SK-N-SH (cell line): ENCODE results near the gene SPOCK1. TPM values are rescaled to one million over a fixed set of nuclear protein-coding genes. Genes with fewer than 3 reads are reported as not detected.

Experiments used
- CTCF ChIA-PET: fragments of 300-600, 350-600 bp; formaldehyde crosslinking; extraction: SDS; loops from one replicate; lab custom pipeline; 2021; lab: Yijun Ruan, JAX
- POLR2A ChIA-PET: fragments of 350-600 bp; sonication (Branson Sonifier 250); formaldehyde crosslinking; extraction: SDS; loops from one replicate; lab custom pipeline; 2020; ENCODE audit warnings: antibody characterized with exemption, inconsistent platforms; lab: Yijun Ruan, JAX
- DNase-seq: peaks from one replicate; pipeline ENCODE4 v3.0.0; 2012
- H2AFZ ChIP-seq: fragments of 200-600 bp; sonication (generic); 2 replicates; pipeline ENCODE4 v1.8.1; 2016; ENCODE audit warnings: antibody characterized with exemption, mild to moderate bottlenecking, low read depth
- H3F3A ChIP-seq: fragments of 200-600 bp; sonication (generic); replicated peaks from 2 replicates; pipeline ENCODE3; 2016; ENCODE audit warnings: antibody characterized with exemption, mild to moderate bottlenecking; ENCODE audit not compliant: insufficient read depth
- H3K27ac ChIP-seq, 2 experiments: fragments of 200-500 bp in 1 of 2; fragments of 200-600 bp in 1 of 2; sonication (Bioruptor generic) in 1 of 2; sonication (generic), shearing (Covaris generic) in 1 of 2; 2 replicates each; pipeline versions ENCODE4 v1.5.1 to v1.6.1; 2014 to 2016; ENCODE audit warnings: low read depth in 2 of 2, inconsistent platforms in 1 of 2, low read length in 1 of 2, mild to moderate bottlenecking in 1 of 2, mixed read lengths in 1 of 2
- H3K27me3 ChIP-seq: fragments of 200-600 bp; sonication (generic), shearing (Covaris generic); 2 replicates; pipeline ENCODE4 v1.6.1; 2016; ENCODE audit warnings: mixed run types; ENCODE audit not compliant: insufficient read depth
- H3K36me3 ChIP-seq, 2 experiments: fragments of 200-500 bp in 1 of 2; fragments of 200-600 bp in 1 of 2; sonication (Bioruptor generic) in 1 of 2; sonication (generic) in 1 of 2; replicated peaks in 1 of 2; 2 replicates each; pipeline versions ENCODE3 to v1.5.1; 2014 to 2016; ENCODE audit warnings: low read length in 1 of 2, mild to moderate bottlenecking in 1 of 2; ENCODE audit not compliant: insufficient read depth in 2 of 2, control insufficient read depth in 1 of 2
- H3K4me1 ChIP-seq, 2 experiments: fragments of 200-500 bp in 1 of 2; fragments of 200-600 bp in 1 of 2; sonication (Bioruptor generic) in 1 of 2; sonication (generic), shearing (Covaris generic) in 1 of 2; 2 replicates each; pipeline versions ENCODE4 v1.5.1 to v1.6.1; 2014 to 2016; ENCODE audit warnings: low read depth in 1 of 2, low read length in 1 of 2, mixed run types in 1 of 2; ENCODE audit not compliant: insufficient read depth in 2 of 2, control insufficient read depth in 1 of 2
- H3K4me2 ChIP-seq: fragments of 200-600 bp; sonication (generic), shearing (Covaris generic); 2 replicates; pipeline ENCODE4 v1.6.1; 2017; ENCODE audit warnings: mixed run types
- H3K4me3 ChIP-seq, 2 experiments: fragments of 200-500 bp in 1 of 2; fragments of 200-600 bp in 1 of 2; sonication (Bioruptor generic) in 1 of 2; sonication (generic), shearing (Covaris generic) in 1 of 2; 2 replicates each; pipeline versions ENCODE4 v1.5.1 to v1.8.1; 2014 to 2016; ENCODE audit warnings: low read depth in 2 of 2, inconsistent platforms in 1 of 2, low read length in 1 of 2, mild to moderate bottlenecking in 1 of 2, mixed read lengths in 1 of 2, moderate library complexity in 1 of 2
- H3K79me2 ChIP-seq: fragments of 200-600 bp; sonication (generic); 2 replicates; pipeline ENCODE4 v1.8.1; 2017; ENCODE audit warnings: mild to moderate bottlenecking; ENCODE audit not compliant: insufficient read depth
- H3K9ac ChIP-seq: fragments of 200-600 bp; sonication (generic); 2 replicates; pipeline ENCODE4 v1.6.1; 2017; ENCODE audit warnings: mixed run types
- H3K9me2 ChIP-seq: fragments of 200-600 bp; sonication (generic); 2 replicates; pipeline ENCODE4 v1.6.1; 2017; ENCODE audit warnings: mixed run types
- H3K9me3 ChIP-seq: fragments of 200-600 bp; sonication (generic); 2 replicates; pipeline ENCODE4 v1.6.1; 2017; ENCODE audit warnings: mixed run types, mild to moderate bottlenecking, moderate library complexity
- H4K20me1 ChIP-seq: fragments of 200-600 bp; sonication (generic); 2 replicates; pipeline ENCODE4 v1.6.1; 2017; ENCODE audit warnings: mild to moderate bottlenecking, mixed run types; ENCODE audit not compliant: insufficient read depth
- CHD2 ChIP-seq: fragments of 150-350 bp; IDR thresholded peaks from 2 replicates; pipeline ENCODE4 v1.6.1; 2018; ENCODE audit warnings: low read length; ENCODE audit not compliant: partially characterized antibody
- EZH2phosphoT487 ChIP-seq: fragments of 200-600 bp; sonication (generic); IDR thresholded peaks from 2 replicates; pipeline ENCODE4 v1.6.1; 2017; ENCODE audit warnings: low read depth, mixed run types, mild to moderate bottlenecking, antibody characterized with exemption, moderate library complexity, borderline replicate concordance
- GATA2 ChIP-seq: sonication (generic); formaldehyde crosslinking; IDR thresholded peaks from 2 replicates; pipeline ENCODE4 v1.5.0; 2020; ENCODE audit warnings: mild to moderate bottlenecking, missing genetic modification reagents
- MEF2A ChIP-seq: IDR thresholded peaks from 2 replicates; pipeline ENCODE4 v1.4.0; 2012; ENCODE audit warnings: low read depth, borderline replicate concordance
- MXI1 ChIP-seq: IDR thresholded peaks from 2 replicates; pipeline ENCODE4 v1.6.1; 2012; ENCODE audit warnings: mild to moderate bottlenecking, low read depth, low read length, improper control_type of control experiment
- NFIC ChIP-seq: IDR thresholded peaks from 2 replicates; pipeline ENCODE4 v1.4.0; 2012; ENCODE audit warnings: borderline replicate concordance
- NRF1 ChIP-seq: IDR thresholded peaks from 2 replicates; pipeline ENCODE4 v1.6.1; 2012; ENCODE audit warnings: low read depth, mild to moderate bottlenecking, low read length
- RAD21 ChIP-seq: IDR thresholded peaks from 2 replicates; pipeline ENCODE4 v1.6.1; 2012; ENCODE audit warnings: mild to moderate bottlenecking, low read length
- RCOR1 ChIP-seq: fragments of 150-350 bp; IDR thresholded peaks from 2 replicates; pipeline ENCODE4 v1.6.1; 2017; ENCODE audit warnings: antibody characterized with exemption, low read length
- RXRA ChIP-seq: IDR thresholded peaks from 2 replicates; pipeline ENCODE4 v1.4.0; 2012; ENCODE audit warnings: low read depth, mild to moderate bottlenecking, borderline replicate concordance
- SIN3A ChIP-seq: IDR thresholded peaks from 2 replicates; pipeline ENCODE4 v1.6.1; 2012; ENCODE audit warnings: low read depth, mild to moderate bottlenecking, low read length, moderate library complexity, borderline replicate concordance
- TAF1 ChIP-seq: IDR thresholded peaks from 2 replicates; pipeline ENCODE4 v1.6.1; 2012; ENCODE audit warnings: low read depth, mild to moderate bottlenecking, low read length, moderate library complexity, borderline replicate concordance
- WGBS: methylation state at CpG from one replicate; pipeline ENCODE4 v1.1.6; 2017; ENCODE audit warnings: low lambda C conversion rate; 5-methylcytosine and 5-hydroxymethylcytosine counted together
- polyA plus RNA-seq, 3 experiments: library from polyadenylated mRNA; depleted of rRNA; stranded (reverse); fragments of >200 nt; gene quantifications; 2 replicates each; pipeline ENCODE4 v1.2.3, GENCODE V29; 2012
- TF ChIP-seq, protein P1 (sequence below): fragments of 150-350 bp; IDR thresholded peaks from 2 replicates; pipeline ENCODE4 v1.6.1; 2016; ENCODE audit warnings: mild to moderate bottlenecking, low read depth, low read length
- TF ChIP-seq, protein P2 (sequence below): IDR thresholded peaks from 2 replicates; pipeline ENCODE4; 2012
- TF ChIP-seq, protein P3 (sequence below): IDR thresholded peaks from 2 replicates; pipeline ENCODE4 v1.4.0; 2012; ENCODE audit warnings: low read depth, borderline replicate concordance
- TF ChIP-seq, protein P4 (sequence below): fragments of 150-350 bp; IDR thresholded peaks from 2 replicates; pipeline ENCODE4 v1.6.1; 2017; ENCODE audit warnings: antibody characterized with exemption, low read length, low read depth, borderline replicate concordance
- TF ChIP-seq, protein P5 (sequence below): fragments of 200-600 bp; sonication (generic); IDR thresholded peaks from 2 replicates; pipeline ENCODE4 v1.6.1; 2017; ENCODE audit warnings: antibody characterized with exemption, mild to moderate bottlenecking, moderate library complexity
- TF ChIP-seq, protein P6 (sequence below): IDR thresholded peaks from 2 replicates; pipeline ENCODE4 v1.4.0; 2012; ENCODE audit warnings: low read depth

SPOCK1 gene
- polyA plus RNA-seq, 1 of the 3 experiments (the other 2 are of a cell fraction) = 11.3 TPM

DNA sequence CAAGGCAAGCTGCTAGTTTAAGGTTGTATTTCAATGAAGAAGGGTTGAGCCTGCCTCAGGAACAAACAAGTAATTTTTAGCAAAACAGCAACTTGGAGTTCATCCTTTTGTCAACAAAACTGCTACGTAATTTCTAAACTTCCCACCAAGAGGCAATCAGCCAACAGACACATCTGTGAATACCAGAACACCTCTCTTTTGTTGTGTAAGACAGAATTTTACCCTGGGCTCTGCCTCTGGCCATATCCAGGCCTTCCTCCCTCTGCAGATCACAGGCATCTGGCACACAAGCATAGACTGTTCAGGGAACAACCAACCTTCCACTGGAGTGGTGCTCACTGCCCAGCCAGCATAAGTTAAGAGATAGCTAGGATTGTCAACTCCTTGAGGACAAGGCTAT lies 409.0 kb downstream of the SPOCK1 start:
- H3K4me1 ChIP-seq = peaks cover 6 to 7% of the 10 kb centered on the region in 2 experiments; a peak in 2 of 4 replicates
- no peak overlapping the region for H3K4me3 ChIP-seq
- CTCF ChIA-PET = interaction anchor here (1.3 to 5.6 kb wide), 2 partner anchors 15 to 26 kb away, joined by 3 to 30 read pairs; no protein-coding TSS in a partner anchor
- no peaks in the 10 kb centered on the region for H4K20me1 ChIP-seq
- POLR2A ChIA-PET = no interaction called here
- 54% methylated on average over 1 of the region's 1 CpG for WGBS
- no peaks in the 10 kb centered on the region for H3K27me3 ChIP-seq
- no peak for TF ChIP-seq EZH2phosphoT487
- no peak for TF ChIP-seq CHD2
- TF ChIP-seq, protein P1, sequence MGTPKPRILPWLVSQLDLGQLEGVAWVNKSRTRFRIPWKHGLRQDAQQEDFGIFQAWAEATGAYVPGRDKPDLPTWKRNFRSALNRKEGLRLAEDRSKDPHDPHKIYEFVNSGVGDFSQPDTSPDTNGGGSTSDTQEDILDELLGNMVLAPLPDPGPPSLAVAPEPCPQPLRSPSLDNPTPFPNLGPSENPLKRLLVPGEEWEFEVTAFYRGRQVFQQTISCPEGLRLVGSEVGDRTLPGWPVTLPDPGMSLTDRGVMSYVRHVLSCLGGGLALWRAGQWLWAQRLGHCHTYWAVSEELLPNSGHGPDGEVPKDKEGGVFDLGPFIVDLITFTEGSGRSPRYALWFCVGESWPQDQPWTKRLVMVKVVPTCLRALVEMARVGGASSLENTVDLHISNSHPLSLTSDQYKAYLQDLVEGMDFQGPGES = no peak
- TF ChIP-seq GATA2 (CRISPR knock-in tag) = no peak
- no peak for TF ChIP-seq TAF1
- TF ChIP-seq SIN3A = no peak
- TF ChIP-seq, protein P2, sequence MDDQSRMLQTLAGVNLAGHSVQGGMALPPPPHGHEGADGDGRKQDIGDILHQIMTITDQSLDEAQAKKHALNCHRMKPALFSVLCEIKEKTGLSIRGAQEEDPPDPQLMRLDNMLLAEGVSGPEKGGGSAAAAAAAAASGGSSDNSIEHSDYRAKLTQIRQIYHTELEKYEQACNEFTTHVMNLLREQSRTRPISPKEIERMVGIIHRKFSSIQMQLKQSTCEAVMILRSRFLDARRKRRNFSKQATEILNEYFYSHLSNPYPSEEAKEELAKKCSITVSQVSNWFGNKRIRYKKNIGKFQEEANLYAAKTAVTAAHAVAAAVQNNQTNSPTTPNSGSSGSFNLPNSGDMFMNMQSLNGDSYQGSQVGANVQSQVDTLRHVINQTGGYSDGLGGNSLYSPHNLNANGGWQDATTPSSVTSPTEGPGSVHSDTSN = no peak
- DNase-seq = no peak
- H2AFZ ChIP-seq = no peak overlapping the region
- H3K9me2 ChIP-seq = no peaks in the 10 kb centered on the region
- H3K36me3 ChIP-seq = no peaks in the 10 kb centered on the region
- no peak overlapping the region for H3K4me2 ChIP-seq
- no peak overlapping the region for H3K9ac ChIP-seq
- no peak overlapping the region; a peak in 1 of 4 replicates for H3K27ac ChIP-seq
- H3K79me2 ChIP-seq = peaks cover 4% of the 10 kb centered on the region; the same call in 1 of the 2 replicates
- no peaks in the 10 kb centered on the region for H3K9me3 ChIP-seq
- H3F3A ChIP-seq = no peaks in the 10 kb centered on the region

DNA sequence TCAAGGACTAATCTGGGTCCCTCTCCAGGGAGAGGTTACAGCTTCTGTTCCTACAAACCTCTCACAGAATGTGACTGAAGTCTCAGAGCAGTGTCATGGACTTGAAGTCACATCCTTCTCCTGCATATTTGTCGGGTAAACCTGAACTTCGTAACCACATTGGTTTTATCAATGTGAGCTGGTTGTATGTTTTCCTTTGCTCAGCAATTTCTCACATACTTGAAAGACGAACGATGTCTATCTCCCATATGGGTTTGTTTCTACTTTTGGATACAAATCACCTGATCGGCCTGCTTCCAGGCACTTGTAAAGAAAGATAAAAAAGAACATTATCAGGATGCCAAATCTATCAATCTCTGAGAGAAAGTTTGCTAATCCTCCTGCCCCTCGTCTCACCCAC lies 411.0 kb downstream of the SPOCK1 start:
- no peak overlapping the region for H3K9ac ChIP-seq
- H3F3A ChIP-seq = no peaks in the 10 kb centered on the region
- H3K27me3 ChIP-seq = no peaks in the 10 kb centered on the region
- no peaks in the 10 kb centered on the region for H3K36me3 ChIP-seq
- H3K79me2 ChIP-seq = peaks cover 4% of the 10 kb centered on the region; the same call in 1 of the 2 replicates
- H3K9me3 ChIP-seq = no peaks in the 10 kb centered on the region
- no peak overlapping the region for H3K4me3 ChIP-seq
- ChIA-PET POLR2A (no interaction called here), CTCF (interaction anchor here (1.9 to 5.6 kb wide), 2 partner anchors 13 to 232 kb away, joined by 6 to 30 read pairs; no protein-coding TSS in a partner anchor)
- H3K4me1 ChIP-seq = peaks cover 6 to 12% of the 10 kb centered on the region in 2 experiments; a peak in 2 of 4 replicates
- WGBS = 66% methylated on average over 6 of the region's 6 CpGs
- H3K9me2 ChIP-seq = no peaks in the 10 kb centered on the region
- DNase-seq = no peak
- H3K4me2 ChIP-seq = no peak overlapping the region
- H4K20me1 ChIP-seq = no peaks in the 10 kb centered on the region
- H2AFZ ChIP-seq = no peak overlapping the region
- H3K27ac ChIP-seq = no peak overlapping the region
- TF ChIP-seq, protein P3, sequence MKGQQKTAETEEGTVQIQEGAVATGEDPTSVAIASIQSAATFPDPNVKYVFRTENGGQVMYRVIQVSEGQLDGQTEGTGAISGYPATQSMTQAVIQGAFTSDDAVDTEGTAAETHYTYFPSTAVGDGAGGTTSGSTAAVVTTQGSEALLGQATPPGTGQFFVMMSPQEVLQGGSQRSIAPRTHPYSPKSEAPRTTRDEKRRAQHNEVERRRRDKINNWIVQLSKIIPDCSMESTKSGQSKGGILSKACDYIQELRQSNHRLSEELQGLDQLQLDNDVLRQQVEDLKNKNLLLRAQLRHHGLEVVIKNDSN = no peak
- no peak for TF ChIP-seq RAD21
- TF ChIP-seq, protein P2 = no peak
- no peak for TF ChIP-seq RXRA
- TF ChIP-seq GATA2 (CRISPR knock-in tag) = no peak
- TF ChIP-seq, protein P4, sequence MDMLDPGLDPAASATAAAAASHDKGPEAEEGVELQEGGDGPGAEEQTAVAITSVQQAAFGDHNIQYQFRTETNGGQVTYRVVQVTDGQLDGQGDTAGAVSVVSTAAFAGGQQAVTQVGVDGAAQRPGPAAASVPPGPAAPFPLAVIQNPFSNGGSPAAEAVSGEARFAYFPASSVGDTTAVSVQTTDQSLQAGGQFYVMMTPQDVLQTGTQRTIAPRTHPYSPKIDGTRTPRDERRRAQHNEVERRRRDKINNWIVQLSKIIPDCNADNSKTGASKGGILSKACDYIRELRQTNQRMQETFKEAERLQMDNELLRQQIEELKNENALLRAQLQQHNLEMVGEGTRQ = no peak
- TF ChIP-seq MEF2A = no peak
- no peak for TF ChIP-seq NFIC
- TF ChIP-seq, protein P5, sequence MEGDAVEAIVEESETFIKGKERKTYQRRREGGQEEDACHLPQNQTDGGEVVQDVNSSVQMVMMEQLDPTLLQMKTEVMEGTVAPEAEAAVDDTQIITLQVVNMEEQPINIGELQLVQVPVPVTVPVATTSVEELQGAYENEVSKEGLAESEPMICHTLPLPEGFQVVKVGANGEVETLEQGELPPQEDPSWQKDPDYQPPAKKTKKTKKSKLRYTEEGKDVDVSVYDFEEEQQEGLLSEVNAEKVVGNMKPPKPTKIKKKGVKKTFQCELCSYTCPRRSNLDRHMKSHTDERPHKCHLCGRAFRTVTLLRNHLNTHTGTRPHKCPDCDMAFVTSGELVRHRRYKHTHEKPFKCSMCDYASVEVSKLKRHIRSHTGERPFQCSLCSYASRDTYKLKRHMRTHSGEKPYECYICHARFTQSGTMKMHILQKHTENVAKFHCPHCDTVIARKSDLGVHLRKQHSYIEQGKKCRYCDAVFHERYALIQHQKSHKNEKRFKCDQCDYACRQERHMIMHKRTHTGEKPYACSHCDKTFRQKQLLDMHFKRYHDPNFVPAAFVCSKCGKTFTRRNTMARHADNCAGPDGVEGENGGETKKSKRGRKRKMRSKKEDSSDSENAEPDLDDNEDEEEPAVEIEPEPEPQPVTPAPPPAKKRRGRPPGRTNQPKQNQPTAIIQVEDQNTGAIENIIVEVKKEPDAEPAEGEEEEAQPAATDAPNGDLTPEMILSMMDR = no peak
- TF ChIP-seq MXI1 = no peak
- TF ChIP-seq, protein P6, sequence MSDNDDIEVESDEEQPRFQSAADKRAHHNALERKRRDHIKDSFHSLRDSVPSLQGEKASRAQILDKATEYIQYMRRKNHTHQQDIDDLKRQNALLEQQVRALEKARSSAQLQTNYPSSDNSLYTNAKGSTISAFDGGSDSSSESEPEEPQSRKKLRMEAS = no peak
- no peak for TF ChIP-seq RCOR1
- no peak for TF ChIP-seq NRF1
- TF ChIP-seq, protein P1 = no peak
